IPS-15b (cell line): ENCODE results near the gene HS2ST1.
"Not testable (repeated sequence)": the region's sequence is repeated elsewhere in the genome, so short reads cannot be mapped to it uniquely, and the experiment has no call there.

ENCODE experiments used
- H3K27me3 ChIP-seq: one replicate; pipeline ENCODE4 v1.6.1; 2013; ENCODE audit warnings: low read length; ENCODE audit not compliant: control insufficient read depth, insufficient read depth
- H3K36me3 ChIP-seq: one replicate; pipeline ENCODE4 v1.6.1; 2013; ENCODE audit warnings: low read length; ENCODE audit not compliant: control insufficient read depth, insufficient read depth
- H3K4me1 ChIP-seq: one replicate; pipeline ENCODE4 v1.6.1; 2013; ENCODE audit warnings: mild to moderate bottlenecking, low read length; ENCODE audit not compliant: control insufficient read depth, insufficient read depth
- H3K4me3 ChIP-seq: one replicate; pipeline ENCODE4 v1.5.1; 2013; ENCODE audit warnings: low read depth, low read length
- H3K9ac ChIP-seq: one replicate; pipeline ENCODE4 v1.6.1; 2013; ENCODE audit warnings: low read depth, mild to moderate bottlenecking, low read length
- H3K9me3 ChIP-seq: one replicate; pipeline ENCODE4 v1.6.1; 2013; ENCODE audit warnings: mild to moderate bottlenecking, low read length; ENCODE audit not compliant: control insufficient read depth, insufficient read depth

HS2ST1 gene

GRCh38 chr1:86953167-86953566, 38.7 kb downstream of the HS2ST1 start:
- Histone ChIP-seq H3K9me3 (no peaks in the 10 kb centered on the region), H3K4me3 (no peak overlapping the region), H3K9ac (no peak overlapping the region), H3K27me3 (no peaks in the 10 kb centered on the region), H3K36me3 (no peaks in the 10 kb centered on the region), H3K4me1 (peaks cover 8% of the 10 kb centered on the region)

DNA sequence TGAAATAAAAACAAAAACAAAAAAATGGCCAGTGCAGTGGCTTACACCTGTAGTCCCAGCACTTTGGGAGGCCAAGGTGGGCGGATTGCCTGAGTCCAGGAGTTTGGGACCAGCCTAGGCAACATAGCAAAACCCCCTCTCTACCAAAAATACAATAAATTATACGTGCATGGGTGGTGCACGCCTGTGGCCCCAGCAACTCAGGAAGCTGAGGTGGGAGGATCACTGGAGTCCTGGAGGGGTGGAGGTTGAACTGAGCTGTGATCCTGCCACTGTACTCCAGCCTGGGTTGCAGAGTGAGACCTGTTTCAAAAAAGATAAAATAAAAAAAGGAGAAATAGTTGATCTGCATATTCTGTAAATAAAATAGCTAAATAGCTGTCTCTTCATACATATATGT, 41.2 kb downstream of the HS2ST1 start:
- no peaks in the 10 kb centered on the region for H3K27me3 ChIP-seq
- no peak overlapping the region for H3K9ac ChIP-seq
- no peak overlapping the region for H3K4me3 ChIP-seq
- peaks cover 6% of the 10 kb centered on the region for H3K4me1 ChIP-seq
- no peaks in the 10 kb centered on the region for H3K9me3 ChIP-seq
- no peaks in the 10 kb centered on the region for H3K36me3 ChIP-seq

DNA sequence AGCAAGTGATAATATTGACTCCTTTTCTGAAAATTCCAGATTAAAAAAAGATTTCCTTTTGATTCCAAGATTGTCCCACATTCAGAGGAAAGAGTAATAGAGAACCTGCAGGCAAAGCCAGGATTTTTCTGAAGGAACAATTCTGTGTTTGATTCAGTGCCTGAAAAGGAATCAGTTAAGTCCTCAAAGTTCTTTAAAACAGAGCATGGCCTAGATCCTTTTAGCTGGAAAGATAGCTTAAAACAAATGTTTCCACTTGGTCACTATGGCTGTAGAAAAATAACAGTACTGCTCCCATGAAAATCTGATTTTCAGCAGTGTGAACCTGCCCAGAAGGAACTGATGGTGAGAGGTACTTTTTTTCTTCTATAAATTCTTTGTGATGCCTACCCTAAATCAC, 41.8 kb downstream of the HS2ST1 start:
- Histone ChIP-seq H3K27me3 (no peaks in the 10 kb centered on the region), H3K9ac (no peak overlapping the region), H3K36me3 (no peaks in the 10 kb centered on the region), H3K4me1 (peaks cover under 1% of the 10 kb centered on the region), H3K4me3 (no peak overlapping the region), H3K9me3 (no peaks in the 10 kb centered on the region)

- Histone ChIP-seq H3K9ac (no peak overlapping the region), H3K36me3 (no peaks in the 10 kb centered on the region), H3K4me3 (no peak overlapping the region), H3K9me3 (no peaks in the 10 kb centered on the region), H3K27me3 (no peaks in the 10 kb centered on the region), H3K4me1 (no peaks in the 10 kb centered on the region)
Measured at GRCh38 chr1:86957221-86957620, 42.8 kb downstream of the HS2ST1 start.

GRCh38 chr1:86960548-86960947, 46.1 kb downstream of the HS2ST1 start:
- H3K9me3 ChIP-seq: no peaks in the 10 kb centered on the region
- H3K36me3 ChIP-seq: no peaks in the 10 kb centered on the region
- H3K4me1 ChIP-seq: no peaks in the 10 kb centered on the region
- no peak overlapping the region for H3K4me3 ChIP-seq
- H3K9ac ChIP-seq: no peak overlapping the region
- H3K27me3 ChIP-seq: no peaks in the 10 kb centered on the region

- not testable (repeated sequence) for H3K4me1 ChIP-seq, H3K36me3 ChIP-seq, H3K9me3 ChIP-seq, H3K27me3 ChIP-seq, H3K4me3 ChIP-seq, H3K9ac ChIP-seq
Measured at GRCh38 chr1:86963841-86964240, 49.4 kb downstream of the HS2ST1 start.

- Histone ChIP-seq H3K9ac (no peak overlapping the region), H3K4me3 (no peak overlapping the region), H3K27me3 (no peaks in the 10 kb centered on the region), H3K4me1 (no peaks in the 10 kb centered on the region), H3K36me3 (no peaks in the 10 kb centered on the region), H3K9me3 (no peaks in the 10 kb centered on the region)
Measured at GRCh38 chr1:86965012-86965826, 50.8 kb downstream of the HS2ST1 start.

GRCh38 chr1:86965827-86966182, 51.4 kb downstream of the HS2ST1 start:
- no peaks in the 10 kb centered on the region for H3K36me3 ChIP-seq
- H3K9ac ChIP-seq: no peak overlapping the region
- no peak overlapping the region for H3K4me3 ChIP-seq
- H3K9me3 ChIP-seq: no peaks in the 10 kb centered on the region
- no peaks in the 10 kb centered on the region for H3K4me1 ChIP-seq
- H3K27me3 ChIP-seq: no peaks in the 10 kb centered on the region

- Histone ChIP-seq H3K4me1 (peaks cover 6% of the 10 kb centered on the region), H3K9me3 (no peaks in the 10 kb centered on the region), H3K36me3 (no peaks in the 10 kb centered on the region), H3K4me3 (no peak overlapping the region), H3K27me3 (no peaks in the 10 kb centered on the region), H3K9ac (no peak overlapping the region)
Measured at GRCh38 chr1:86970938-86971337, 56.5 kb downstream of the HS2ST1 start.

DNA sequence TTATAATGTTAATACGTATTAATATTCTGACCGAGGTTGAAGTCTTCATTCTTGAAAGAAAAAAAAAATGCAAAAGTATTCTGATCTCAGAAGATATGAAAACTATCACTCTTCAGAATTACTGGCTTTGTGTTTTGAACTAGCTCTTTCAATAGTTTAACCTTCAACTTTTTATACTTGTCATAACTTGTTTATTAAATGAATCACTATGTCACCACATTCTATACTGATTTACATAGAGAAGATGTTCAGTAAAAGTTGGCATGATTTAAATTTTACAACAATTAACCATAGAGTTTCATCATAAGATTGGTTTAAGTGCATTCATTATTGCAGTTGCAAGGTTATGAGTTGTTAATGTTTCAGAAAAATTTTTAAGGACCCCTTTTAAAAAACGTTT, 57.3 kb downstream of the HS2ST1 start:
- Histone ChIP-seq H3K27me3 (no peaks in the 10 kb centered on the region), H3K9ac (no peak overlapping the region), H3K36me3 (no peaks in the 10 kb centered on the region), H3K4me1 (peaks cover 9% of the 10 kb centered on the region), H3K9me3 (no peaks in the 10 kb centered on the region), H3K4me3 (no peak overlapping the region)

DNA sequence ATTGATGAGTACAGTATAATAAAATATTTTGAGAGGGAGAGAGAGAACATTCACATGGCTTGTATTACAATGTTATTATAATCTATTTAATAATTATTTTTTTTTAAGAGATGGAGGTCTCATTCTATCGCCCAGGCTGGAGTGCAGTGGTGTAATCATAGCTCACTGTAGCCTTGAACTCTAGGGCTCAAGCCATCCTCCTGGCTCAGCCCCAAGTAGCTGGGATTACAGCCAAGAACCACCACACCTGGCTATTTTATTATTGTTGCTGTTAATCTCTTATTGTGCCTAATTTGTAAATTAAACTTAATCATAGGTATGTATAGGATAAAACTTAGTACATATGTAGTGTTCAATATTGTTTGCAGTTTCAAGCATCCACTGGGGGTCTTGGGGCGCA, 57.8 kb downstream of the HS2ST1 start:
- Histone ChIP-seq H3K36me3 (no peaks in the 10 kb centered on the region), H3K4me1 (peaks cover 9% of the 10 kb centered on the region), H3K9me3 (no peaks in the 10 kb centered on the region), H3K9ac (no peak overlapping the region), H3K27me3 (no peaks in the 10 kb centered on the region), H3K4me3 (no peak overlapping the region)

DNA sequence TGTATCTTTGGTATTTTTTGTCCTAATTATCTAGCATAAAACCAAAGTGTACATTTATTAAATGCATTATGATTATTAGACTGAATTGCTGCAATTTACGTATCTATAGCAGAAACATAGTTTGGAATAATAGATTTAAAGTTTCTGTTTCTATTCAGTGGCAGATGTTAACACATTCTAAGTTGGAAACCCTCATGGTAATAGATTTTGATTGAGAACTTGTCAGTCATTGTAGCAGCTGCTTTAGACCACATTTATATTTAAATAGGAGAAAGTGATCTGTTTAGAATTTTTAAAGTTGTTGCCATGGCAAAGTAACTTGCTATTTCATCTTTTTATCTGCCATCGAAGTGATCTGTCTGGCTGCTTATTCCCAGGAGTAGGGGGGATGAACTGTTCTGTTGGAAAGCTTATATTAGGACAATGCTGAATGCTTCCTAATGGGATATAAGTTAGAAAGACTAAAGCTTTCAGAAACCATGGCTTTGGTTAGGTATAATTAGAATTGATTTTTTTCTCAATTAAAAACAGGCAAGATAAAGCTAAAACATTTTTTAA, 61.6 kb downstream of the HS2ST1 start:
- Histone ChIP-seq H3K4me1 (peaks cover 9% of the 10 kb centered on the region), H3K9ac (no peak overlapping the region), H3K9me3 (no peaks in the 10 kb centered on the region), H3K36me3 (no peaks in the 10 kb centered on the region), H3K27me3 (no peaks in the 10 kb centered on the region), H3K4me3 (no peak overlapping the region)
